Measurements from ENCODE around the gene BAIAP2. TPM values are rescaled to one million over a fixed set of nuclear protein-coding genes. Genes with fewer than 3 reads are reported as not detected.

BAIAP2 gene, protein sequence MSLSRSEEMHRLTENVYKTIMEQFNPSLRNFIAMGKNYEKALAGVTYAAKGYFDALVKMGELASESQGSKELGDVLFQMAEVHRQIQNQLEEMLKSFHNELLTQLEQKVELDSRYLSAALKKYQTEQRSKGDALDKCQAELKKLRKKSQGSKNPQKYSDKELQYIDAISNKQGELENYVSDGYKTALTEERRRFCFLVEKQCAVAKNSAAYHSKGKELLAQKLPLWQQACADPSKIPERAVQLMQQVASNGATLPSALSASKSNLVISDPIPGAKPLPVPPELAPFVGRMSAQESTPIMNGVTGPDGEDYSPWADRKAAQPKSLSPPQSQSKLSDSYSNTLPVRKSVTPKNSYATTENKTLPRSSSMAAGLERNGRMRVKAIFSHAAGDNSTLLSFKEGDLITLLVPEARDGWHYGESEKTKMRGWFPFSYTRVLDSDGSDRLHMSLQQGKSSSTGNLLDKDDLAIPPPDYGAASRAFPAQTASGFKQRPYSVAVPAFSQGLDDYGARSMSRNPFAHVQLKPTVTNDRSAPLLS
- total RNA-seq: 26.2 TPM

DNA sequence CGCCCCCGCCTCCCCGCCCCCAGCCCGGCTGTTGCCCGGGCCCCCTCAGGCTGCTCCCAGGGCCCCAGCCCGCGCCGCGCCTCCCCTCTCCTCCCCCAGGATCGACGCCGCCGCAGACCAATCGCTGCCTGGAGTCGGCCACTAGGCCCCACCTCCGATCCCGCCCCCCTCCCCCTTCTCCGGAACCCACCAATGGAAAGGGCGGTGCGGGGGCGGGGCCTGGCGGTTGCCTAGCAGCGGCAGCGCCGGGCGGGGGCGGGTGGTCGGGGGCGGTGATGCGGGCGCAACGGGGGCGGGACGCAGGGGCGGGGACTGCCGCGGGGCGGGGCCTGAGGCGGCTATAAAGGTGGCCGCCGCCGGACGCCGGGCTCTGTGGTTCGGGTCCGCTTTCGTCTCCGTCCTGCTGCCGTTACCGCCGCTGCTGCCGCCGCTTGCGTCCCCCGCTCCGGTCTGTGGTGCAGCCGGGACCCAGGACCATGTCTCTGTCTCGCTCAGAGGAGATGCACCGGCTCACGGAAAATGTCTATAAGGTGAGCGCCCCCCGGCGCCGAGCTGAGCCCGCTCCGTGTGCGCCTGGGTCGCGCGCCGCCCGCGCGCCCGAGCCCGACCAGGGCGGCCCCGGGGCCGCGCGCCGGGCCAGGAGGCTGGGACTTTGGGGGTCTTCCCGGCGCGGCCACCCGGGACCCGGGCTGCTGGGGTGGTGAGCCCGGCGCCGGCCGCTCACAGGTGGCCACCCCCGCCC is at the start of gene BAIAP2:
Gene BAIAP2, plus strand, starts transcription at position 373 of the 742 bp plus-strand sequence. Its CDS starts 104 bp downstream, at position 477.
- peak; percentile 96 for DNase-seq

DNA sequence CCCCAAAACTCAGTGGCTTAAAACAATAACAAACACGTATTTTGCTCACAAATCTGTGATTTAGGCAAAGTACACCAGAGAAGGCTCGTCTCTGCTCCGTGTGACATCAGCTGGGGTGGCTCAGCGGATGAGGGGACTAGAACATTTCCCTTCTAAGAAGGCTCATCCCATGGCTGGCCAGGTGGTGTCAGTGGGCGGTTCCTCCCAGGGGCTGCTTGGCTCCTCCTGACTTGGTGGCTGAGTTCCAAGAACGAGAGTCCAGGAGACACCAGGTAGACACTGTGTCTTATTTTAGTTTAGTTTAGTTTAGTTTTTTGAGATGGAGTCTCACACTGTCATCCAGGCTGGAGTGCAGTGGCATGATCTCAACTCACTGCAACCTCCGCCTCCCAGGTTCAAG is 48.9 kb upstream of the BAIAP2 start:
- no peak for DNase-seq

DNA sequence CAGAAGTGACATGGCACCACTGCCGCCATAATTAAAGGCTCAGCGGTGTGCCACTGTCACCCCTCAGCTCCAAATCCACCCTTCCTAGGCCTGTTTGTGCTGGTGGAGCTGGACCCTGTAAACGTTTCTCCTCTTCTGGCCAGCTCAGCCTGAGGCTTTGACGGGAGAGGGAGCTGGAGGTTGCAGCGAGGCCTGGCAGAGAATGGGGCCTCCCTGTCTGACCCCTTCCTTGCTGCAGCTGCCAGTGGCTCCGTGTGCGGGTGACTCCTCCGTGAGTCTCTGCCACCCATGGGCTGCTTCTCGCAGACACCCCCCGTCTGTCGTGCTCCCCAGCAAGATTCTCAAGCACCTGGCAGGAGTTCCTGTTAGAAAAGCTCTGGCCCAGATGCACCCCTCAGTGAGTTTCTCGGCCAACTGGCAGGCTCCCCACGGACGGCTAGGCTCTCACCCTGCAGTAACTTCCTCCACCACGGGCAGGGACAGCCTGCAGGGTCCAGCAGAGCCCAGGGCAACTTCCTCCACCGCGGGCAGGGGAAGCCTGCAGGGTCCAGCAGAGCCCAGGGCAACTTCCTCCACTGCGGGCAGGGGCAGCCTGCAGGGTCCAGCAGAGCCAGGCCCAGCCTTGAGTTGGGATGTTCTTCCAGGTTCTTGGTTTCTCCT is 48.0 kb upstream of the BAIAP2 start:
- DNase-seq: no peak

DNA sequence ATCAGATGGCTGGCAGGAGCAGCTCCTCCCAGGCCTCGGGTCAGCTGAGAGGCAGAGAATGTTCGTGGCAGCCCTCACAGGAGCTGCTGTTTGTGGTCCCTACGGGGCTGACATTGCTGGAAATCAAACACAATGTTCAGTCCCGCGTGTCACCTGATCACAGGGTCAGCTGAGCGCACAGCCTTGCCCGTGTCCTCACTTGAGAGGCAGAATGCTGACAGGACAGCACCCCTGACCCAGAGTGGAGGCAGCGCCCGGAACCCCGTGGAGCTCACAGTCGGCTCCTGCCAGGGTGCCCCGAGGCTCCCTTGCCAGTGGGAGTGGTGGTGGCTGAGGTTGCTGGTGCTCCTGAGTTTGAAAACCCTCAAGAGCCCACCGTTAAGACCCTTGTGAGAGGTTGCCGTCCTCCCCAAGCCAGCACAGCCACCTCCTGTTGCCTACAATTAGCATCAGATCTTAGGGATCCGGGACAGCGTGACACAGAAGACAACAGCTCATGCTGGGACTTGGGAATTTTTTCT is 47.0 kb upstream of the BAIAP2 start:
- no peak for DNase-seq

GRCh38 chr17:80989586-80989913 is 45.4 kb upstream of the BAIAP2 start:
- DNase-seq: no peak

GRCh38 chr17:80990921-80991644 is 43.9 kb upstream of the BAIAP2 start:
- no peak for DNase-seq

DNA sequence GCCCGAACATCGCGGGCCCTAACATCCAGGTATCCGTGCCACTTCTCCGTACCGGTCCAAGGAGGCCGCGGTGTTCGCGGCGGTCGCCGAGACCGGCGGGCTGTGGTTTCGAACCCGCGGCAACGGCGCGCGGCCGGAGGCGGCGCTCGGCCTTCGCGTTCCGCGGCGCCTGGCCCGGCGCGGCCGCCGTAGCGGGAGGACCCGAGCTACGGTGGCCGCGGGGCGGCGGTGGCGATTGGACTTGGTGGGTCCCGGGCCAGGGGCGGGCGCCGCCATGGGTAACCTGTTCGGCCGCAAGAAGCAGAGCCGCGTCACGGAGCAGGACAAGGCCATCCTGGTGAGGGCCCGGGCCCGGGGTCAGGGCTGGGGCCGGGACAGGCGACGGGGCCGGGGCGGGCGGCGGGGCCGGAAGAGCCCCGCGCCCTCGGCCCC is 43.3 kb upstream of the BAIAP2 start, which contains the start of gene CHMP6:
Gene CHMP6, plus strand, starts transcription at position 197 of the 432 bp plus-strand sequence. Its CDS starts 78 bp downstream, at position 275.
- no peak for DNase-seq

DNA sequence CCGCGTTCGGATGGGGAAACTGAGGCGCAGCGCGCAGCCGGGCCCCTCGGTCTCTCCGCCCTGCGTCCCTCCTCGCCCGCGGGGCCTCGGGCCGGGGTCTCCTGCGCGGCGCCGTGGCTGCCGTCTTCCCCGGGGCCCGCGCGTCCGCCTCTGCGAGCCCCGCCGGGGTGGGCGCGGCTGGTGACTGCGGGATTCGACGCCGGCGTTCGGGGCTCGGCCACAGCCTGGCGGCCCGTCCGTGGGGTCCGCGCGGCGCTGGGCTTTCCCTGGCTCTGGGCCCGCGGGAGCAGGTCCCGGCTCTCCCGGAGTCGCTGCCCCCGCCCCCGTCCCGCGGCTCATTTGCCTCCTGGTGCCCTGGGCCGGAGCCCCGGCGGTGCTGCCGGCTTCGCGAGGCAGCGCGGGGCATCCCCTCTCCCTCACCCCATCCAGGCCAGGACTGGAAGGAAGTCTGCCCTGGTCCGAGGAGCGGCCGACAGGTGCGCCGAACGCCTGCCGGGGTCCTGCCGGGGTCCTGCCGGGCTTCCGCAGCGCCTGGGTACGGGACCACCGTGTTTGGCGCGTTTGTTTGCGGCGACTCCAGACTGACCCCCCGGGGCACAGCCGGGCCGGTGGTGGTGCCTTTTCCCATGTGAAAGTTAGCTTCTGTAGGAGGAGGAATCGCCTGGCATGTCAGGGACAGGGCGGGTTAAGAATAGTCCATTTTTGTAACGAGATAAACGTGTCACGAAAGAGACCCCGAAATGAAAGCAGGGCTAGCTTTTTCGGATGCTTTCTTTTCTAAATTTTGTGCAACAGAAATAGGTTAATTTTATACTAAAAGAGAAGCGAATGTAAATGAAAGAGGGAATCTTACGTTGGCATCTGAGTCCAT is 42.6 kb upstream of the BAIAP2 start:
- DNase-seq: no peak

DNA sequence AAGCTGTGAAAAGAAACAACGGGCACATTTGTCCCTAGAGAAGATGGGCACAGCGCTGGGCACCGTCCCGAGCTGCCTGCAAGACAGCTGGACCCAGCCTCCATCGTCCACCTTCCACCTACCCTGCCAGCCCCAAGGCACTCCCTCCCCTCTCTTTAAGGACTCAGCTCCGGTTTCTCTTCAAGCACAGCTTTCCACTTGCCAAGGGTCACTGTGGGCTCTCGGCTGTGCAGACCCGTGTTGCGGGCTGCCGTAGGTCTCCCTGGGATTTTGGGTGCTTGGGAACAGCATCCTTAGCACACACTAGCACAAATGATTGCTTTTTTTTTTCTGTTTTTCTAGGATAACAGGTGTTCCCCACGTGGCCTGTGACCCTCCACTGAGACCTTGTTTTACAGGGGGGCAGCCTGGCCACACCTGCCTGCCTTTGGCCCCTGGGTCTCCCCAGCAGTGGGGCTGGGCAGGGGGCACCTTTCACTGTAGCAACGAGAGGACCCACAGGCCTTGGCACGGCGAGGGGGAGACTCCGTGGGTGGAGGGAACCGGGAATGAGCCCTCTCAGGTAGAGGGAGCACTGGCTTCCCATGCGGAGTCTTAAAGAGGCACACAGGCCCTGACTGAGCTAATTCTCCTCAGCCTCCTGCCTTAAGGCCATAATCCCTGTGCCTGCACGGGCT is 41.9 kb upstream of the BAIAP2 start:
- DNase-seq: no peak

DNA sequence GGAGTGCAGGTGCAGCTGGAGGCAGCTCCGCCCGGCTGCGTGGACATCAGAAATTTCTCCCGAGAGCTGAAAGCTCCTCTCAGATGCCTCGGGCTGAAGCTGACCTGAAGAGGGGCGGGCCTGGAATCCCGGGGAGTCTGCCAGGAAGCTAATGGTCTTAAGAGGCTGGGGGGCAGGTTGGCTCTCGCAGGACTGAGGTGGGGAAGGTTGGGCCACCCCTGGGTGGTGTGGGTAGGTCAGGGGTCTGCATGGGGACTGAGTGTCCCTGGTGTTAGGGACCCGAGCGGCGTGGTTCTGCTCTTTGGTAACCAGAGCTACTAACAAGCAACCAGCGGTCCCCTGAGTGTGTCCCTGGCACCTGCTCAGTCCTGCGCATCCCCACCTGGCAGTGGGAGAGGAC is 39.8 kb upstream of the BAIAP2 start:
- DNase-seq: no peak

DNA sequence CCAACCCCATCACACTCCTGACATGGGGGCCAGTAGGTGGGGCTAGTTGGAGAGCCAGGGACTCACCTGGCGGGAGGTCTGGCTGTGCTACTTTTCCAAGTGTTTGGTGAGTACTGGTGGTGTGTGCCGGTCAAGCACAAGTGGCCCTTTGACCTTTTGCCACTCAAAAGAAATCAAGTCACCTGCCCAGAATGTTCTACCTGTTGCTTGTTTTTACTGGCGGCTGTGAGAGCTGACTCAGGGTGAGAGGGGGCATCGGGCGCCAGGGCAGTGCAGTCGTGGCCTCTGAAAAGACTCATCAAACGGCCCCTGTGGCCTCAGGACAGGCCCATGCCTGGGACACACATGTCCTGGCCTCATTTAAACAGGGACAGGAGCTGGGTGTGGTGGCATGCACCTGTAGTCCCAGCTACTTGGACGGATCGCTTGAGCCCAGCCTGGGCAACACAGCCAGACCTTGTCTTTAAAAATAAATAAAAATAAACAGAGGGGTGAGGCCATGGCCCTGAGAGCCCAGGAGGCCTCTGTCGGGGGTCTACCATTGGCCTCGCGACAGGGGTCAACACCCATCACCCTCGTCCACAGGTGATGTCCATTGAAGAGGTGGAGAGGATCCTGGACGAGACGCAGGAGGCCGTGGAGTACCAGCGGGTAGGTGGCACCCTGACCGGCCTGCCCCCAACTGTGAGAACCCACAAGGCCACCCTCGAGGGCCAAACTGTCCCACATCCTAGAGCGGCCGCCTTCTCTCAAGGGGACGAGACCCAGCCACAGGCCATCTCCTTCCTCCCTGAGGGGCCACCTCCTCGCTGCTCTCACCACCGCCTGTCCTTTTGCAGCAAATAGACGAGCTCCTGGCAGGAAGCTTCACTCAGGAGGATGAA is 38.3 kb upstream of the BAIAP2 start:
- DNase-seq: no peak

DNA sequence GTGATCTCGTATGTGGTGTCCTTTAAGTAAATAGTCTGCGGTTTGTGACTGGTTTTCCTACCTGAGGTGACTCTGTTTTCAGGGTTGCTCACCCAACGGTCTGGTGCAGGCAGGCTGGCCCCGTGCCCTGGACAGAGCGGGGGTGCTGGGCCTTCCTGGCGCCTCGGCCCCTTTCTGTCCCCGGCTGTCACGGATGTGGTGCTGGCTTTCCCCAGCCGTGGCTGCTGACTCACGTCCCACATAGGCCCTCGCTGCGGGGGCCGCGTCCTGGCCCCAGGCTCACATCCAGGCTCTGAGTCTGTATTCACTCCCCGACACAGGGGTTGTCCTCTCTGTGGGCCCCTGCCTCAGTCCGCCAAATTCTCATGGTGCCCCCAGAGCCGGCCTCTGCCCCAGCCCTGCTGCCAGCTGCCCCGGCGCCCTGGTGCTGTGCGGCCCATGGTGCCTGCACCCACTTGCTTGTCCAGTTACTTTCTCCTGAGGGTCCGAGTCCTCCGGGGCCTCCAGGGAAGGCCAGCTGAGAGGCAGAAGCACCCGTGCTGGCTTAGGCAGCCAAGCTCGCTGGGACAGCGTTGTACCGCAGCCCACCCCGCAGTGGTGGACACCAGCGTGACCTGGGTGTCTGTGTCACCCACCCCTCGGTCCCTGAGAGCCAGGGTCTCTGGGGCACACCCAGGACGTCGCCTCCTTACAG is 37.4 kb upstream of the BAIAP2 start:
- DNase-seq: no peak

- DNase-seq: no peak
Observed at GRCh38 chr17:80998118-80998747, 36.7 kb upstream of the BAIAP2 start.

GRCh38 chr17:80998748-80999535 is 36.0 kb upstream of the BAIAP2 start:
- no peak for DNase-seq

DNA sequence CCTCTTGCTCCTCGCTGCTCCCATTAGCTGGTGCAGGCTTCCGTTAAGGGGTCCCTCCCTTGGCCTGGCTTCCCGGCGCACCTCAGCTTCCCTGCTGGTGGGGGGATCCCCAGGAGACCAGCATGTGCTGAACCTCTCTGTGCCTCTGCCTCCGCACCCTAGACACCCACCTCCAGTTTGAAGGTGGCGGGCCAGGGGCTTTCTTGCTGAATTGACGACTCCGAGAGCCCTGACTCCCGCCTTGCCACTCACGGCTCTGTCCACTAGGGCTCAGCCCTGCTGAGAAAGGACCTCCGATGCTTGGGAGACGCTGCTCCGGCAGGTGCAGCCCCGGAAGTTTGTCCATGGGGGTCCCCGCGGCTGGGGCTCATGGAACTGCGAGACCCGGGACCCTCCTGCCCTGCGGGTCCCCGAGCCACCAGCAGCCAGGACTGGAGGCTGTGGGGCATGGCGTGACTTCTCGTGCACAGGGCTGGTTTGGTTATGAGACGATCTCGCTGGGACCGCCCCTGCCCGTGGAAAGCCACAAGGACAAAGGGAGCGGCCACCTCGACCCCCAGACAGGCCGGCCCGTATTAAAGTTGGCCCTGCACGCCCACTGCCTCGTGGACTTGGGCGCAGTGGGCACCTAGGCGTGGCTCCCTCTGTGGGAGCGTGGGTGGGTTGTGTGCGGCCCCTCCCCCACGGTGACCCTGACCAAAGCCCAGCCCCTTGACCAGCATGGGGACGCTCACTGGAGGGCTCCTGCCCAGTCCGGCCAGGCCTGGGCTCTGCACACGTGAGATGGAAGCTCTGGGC is 35.2 kb upstream of the BAIAP2 start:
- DNase-seq: no peak

- no peak for DNase-seq
Observed at GRCh38 chr17:81000334-81000630, 34.7 kb upstream of the BAIAP2 start.

All from occipital lobe (tissue), 2 donors.